Posterior vena cava (tissue), 2 donors: Measurements from ENCODE around the gene GDF11. TPM values are rescaled to one million over a fixed set of nuclear protein-coding genes. Genes with fewer than 3 reads are reported as not detected.
A peak's percentile ranks its signal among the peaks of the same experiment; 100 is the strongest.

Source experiments
- DNase-seq: peaks from one replicate; pipeline ENCODE4 v3.0.0-alpha.2; 2020; ENCODE audit warnings: low spot score
- intact Hi-C, 2 donors: fragments of 100-400 bp; cut with DNase I; formaldehyde crosslinking; loops; one replicate each; pipeline versions ENCODE4 v1.14.1 to v1.14.2; 2022 to 2023
- total RNA-seq, 2 donors: library from RNA; stranded (reverse); fragmentation: NEBNext Ultra II Directional; extraction: Animal tissue kit (Norgen Biotek cat#: 25700); gene quantifications; one replicate each; pipeline ENCODE4 v1.2.1, GENCODE V29; 2021
- donor health status: DM: yes; HTN: yes; CAD: no.
- donor health status: DM: yes; HTN: yes; CAD: no.

The GDF11 gene
- total RNA-seq, 2 donors from 2014 or later: 8.4 to 11.0 TPM

GRCh38 chr12:55734595-55734994 lies 8.3 kb upstream of the GDF11 start:
- peak; percentile 47 for DNase-seq
- intact Hi-C loops: no loop called here

- intact Hi-C loops: no loop called here
- peak; percentile 73 for DNase-seq
Measured at GRCh38 chr12:55736076-55736475, 6.8 kb upstream of the GDF11 start.

- intact Hi-C loops: no loop called here
- peak; percentile 64 for DNase-seq
Measured at GRCh38 chr12:55736780-55737580, 5.9 kb upstream of the GDF11 start.

GRCh38 chr12:55737581-55738122 lies 5.3 kb upstream of the GDF11 start:
- intact Hi-C loops: no loop called here
- DNase-seq: no peak

- intact Hi-C loops: no loop called here
- peak; percentile 93 for DNase-seq
Measured at GRCh38 chr12:55738123-55739024, 4.5 kb upstream of the GDF11 start.

- DNase-seq: no peak
- intact Hi-C loops: no loop called here
Measured at GRCh38 chr12:55739025-55739378, 3.9 kb upstream of the GDF11 start.

- intact Hi-C loops: loop anchor here (5.0 kb wide), 2 partner anchors 190 to 195 kb away; partner anchors contain the start of gene DGKA (in 1 of the 2)
- no peak for DNase-seq
Measured at GRCh38 chr12:55741931-55742680, 816 bp upstream of the GDF11 start.

- intact Hi-C loops: loop anchor here (5.0 kb wide), 2 partner anchors 189 to 194 kb away; partner anchors contain the start of gene DGKA (in 1 of the 2)
Measured at GRCh38 chr12:55743406-55744339, 751 bp downstream of the GDF11 start.

GRCh38 chr12:55744340-55745030 lies 1.6 kb downstream of the GDF11 start:
- intact Hi-C loops: loop anchor here (5.0 kb wide), 3 partner anchors 63 to 193 kb away; partner anchors contain the start of gene DGKA (in 1 of the 2)
- peak; percentile 28 for DNase-seq

More at GRCh38 chr12:55743406-55744339, 751 bp downstream of the GDF11 start:
- DNase-seq: peak; percentile 87

GRCh38 chr12:55745361-55746173 lies 2.6 kb downstream of the GDF11 start:
- intact Hi-C loops: loop anchor here in 1 of 2 donors (5.0 kb wide), 1 partner anchor 62 kb away; no protein-coding TSS in a partner anchor
- DNase-seq: peak; percentile 60

- intact Hi-C loops: loop anchor here in 1 of 2 donors (5.0 kb wide), 1 partner anchor 61 kb away; no protein-coding TSS in a partner anchor
- DNase-seq: no peak
Measured at GRCh38 chr12:55746174-55746912, 3.4 kb downstream of the GDF11 start.

GRCh38 chr12:55746913-55747231 lies 4.0 kb downstream of the GDF11 start:
- no peak for DNase-seq
- intact Hi-C loops: loop anchor here in 1 of 2 donors (5.0 kb wide), 1 partner anchor 60 kb away; no protein-coding TSS in a partner anchor

GRCh38 chr12:55748230-55748993 lies 5.5 kb downstream of the GDF11 start:
- DNase-seq: no peak
- intact Hi-C loops: loop anchor here in 1 of 2 donors (5.0 kb wide), 1 partner anchor 59 kb away; no protein-coding TSS in a partner anchor

- intact Hi-C loops: loop anchor here in 1 of 2 donors (10.0 kb wide), 1 partner anchor 270 kb away; the partner anchor contains the start of gene IKZF4
- no peak for DNase-seq
Measured at GRCh38 chr12:55755246-55755645, 12.3 kb downstream of the GDF11 start.

GRCh38 chr12:55757701-55758100 lies 14.8 kb downstream of the GDF11 start:
- intact Hi-C loops: loop anchor here in 1 of 2 donors (10.0 kb wide), 1 partner anchor 267 kb away; the partner anchor contains the start of gene IKZF4
- DNase-seq: no peak
